Forelimb muscle (tissue), 1 donor: ENCODE measurements around the gene ANKRD22. TPM values are rescaled to one million over a fixed set of nuclear protein-coding genes. Genes with fewer than 3 reads are reported as not detected.

ENCODE experiments used
- DNase-seq: peaks from one replicate; pipeline ENCODE4 v3.0.0-alpha.2; 2013; ENCODE audit warnings: low read depth
- polyA plus RNA-seq: library from polyadenylated mRNA; unstranded; fragments of 120-200 nt; gene quantifications from one replicate; pipeline ENCODE4 v1.2.1, GENCODE V29; 2013; ENCODE audit not compliant: insufficient read length

ANKRD22 gene
- polyA plus RNA-seq, 1 donor, result 0.11 TPM

DNA sequence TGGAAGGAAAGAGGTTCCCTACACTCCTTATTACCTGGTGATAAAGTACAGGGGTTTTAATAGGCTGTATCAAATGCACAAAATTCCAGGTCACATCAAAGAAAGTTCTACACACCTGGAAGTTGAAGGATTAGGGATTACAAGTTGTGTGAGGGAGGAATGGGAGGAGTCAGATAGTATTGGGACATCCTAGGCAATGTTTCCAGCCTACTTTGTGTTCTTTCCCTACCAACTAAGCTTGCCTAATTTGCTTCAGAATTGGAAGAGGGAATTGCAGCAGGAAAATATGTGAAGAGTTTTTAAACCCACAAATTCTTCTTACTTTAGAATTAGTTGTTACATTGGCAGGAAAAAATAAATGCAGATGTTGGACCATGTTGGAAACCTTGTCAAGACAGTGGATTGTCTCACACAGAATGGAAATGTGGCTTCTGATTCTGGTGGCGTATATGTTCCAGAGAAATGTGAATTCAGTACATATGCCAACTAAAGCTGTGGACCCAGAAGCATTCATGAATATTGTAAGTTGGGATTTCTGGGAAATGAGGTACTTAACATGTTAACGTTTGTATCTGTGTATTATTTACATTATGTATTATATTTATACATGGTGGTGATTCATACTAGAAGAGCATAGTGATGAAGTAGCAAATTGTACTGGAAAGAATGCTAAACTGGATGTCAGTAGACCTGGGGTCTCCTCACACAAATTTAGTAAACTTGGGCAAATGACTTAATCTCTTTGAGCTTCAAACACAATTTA is 48.9 kb downstream of the ANKRD22 start, which contains the start of gene LIPM:
LIPM (plus strand) TSS at position 208 of the 763 bp plus-strand sequence; CDS start at position 375, 167 bp downstream.
- DNase-seq, result no peak

- no peak for DNase-seq
These were observed 51.2 kb downstream of the ANKRD22 start for GRCh38 chr10:88800152-88801125.

DNA sequence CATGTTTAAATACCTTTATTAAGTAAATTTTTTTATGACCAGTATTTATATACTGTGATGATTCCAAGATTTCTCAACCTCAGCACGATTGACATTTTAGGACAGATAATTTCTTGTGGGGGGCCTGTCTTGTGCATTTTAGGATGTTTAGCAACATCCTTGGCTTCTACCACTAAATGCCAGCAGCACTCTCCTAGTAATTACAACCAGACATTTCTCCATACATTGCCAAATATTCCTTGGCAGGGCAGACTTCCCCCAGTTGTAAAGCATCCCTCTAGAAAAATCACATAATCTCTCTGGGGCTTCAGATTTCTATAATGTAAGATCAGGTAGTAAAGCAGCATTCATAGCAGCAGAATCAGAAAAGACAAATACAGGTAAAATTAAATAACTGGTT is 56.9 kb downstream of the ANKRD22 start:
- no peak for DNase-seq

GRCh38 chr10:88793712-88794299 is 57.8 kb downstream of the ANKRD22 start:
- no peak for DNase-seq

- DNase-seq, result no peak
These were observed 59.0 kb downstream of the ANKRD22 start for GRCh38 chr10:88792661-88793060.

DNA sequence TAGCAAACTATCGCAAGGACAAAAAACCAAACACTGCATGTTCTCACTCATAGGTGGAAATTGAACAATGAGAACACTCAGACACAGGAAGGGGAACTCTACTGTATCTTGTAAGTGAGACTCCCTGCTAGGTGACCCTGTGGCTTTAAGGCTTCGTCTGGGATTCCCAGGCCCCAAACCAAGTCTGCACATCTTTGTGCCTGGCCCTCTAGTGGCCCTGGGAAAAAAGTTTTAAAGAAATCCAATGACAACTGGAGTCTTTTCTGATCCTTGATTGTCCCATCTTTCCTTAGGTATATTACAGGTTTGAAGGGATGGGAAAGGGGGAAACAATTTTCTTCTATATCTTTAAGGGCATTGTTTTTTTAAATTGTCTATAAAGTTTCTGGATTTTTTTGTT is 59.7 kb downstream of the ANKRD22 start:
- DNase-seq, result no peak

DNA sequence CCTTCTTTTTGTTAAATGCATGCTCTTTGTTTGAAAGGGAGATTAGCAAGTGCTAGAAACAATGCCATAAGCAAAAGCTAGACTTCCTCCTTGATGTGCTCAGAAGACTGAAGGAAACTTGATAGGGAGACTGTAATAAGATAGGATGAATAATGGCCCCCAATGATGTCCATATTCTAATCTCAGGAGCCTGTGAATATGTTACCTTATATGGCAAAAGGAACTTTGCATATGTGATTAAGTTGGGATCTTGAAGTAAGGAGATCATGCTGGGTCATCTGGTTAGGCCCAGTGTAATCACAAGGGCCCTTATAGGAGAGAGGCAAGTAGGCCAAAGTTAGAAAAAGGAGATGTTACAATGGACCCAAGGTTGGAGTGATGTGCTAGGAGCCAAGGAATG is 62.7 kb downstream of the ANKRD22 start:
- no peak for DNase-seq

GRCh38 chr10:88787463-88787862 is 64.2 kb downstream of the ANKRD22 start:
- no peak for DNase-seq

DNA sequence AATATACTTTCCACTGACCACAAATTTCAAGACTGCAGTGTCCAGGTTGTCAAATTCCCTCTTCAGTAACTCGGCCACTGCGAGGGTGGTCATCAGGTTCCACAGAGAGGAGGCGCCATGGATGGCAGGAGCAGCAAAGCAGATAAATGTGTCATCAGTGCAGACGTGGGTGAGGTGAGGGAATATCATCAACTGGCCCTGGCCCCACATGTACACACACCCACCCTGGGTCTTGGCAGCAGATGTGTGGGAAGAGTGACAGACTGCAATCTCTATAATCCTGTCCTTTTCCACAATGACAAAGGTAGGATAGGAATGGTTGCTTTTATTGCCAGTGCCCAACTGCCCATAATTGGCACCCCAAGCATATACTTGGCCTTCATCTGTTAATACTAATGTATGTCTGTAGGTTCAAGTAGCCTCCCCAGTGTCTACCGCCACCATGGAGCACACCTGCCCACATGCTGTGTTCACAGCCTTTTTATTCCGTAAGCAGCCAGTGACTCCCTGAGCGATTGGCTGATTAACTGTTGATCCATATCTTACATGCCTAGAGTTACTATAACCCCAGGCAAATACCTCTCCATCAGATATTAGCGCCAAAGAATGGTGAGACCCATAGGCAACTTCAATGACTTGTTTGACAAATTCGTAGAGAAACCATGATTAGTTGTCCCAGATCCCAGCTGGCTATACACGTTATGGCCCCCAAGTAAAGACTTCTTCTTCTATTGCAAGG is 65.4 kb downstream of the ANKRD22 start:
- DNase-seq, result no peak

DNA sequence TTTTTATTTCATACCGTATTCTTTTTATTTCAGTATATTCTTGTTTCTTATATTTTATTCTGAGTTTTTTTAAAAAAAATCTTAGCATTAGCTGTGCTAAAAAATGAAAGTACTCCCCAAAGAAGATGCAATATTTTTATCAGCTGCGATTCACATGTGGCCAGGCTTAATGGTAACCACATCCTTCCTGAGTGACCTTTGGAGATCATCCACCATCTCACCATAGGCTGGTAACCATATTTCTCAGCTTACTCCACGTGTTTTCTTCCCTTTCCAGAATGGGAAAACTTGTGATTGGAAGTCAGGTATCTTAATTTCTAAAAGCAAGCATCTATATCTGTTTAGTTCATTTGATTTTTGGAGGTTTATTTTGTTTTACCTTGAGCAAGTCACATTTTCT is 67.9 kb downstream of the ANKRD22 start:
- DNase-seq, result no peak

GRCh38 chr10:88782222-88782621 is 69.4 kb downstream of the ANKRD22 start:
- DNase-seq, result no peak

DNA sequence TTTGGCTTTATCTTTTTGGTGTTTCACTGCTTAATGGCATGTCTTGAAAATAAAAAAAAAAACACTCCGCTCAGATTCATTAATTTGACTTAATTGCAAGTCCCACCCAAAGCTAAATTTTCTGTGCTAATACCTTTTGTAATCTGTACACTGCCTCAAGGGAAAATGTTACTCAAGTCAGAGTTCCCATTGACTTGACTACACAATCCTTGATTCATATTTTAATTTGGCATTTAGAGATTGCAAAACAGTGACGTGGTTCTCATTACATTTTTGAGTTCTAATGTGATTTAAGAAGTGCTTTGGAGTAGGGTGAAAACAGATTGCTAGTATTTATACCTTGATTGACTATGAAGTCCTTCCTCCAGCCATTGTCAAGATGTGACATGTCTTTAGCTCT is 70.4 kb downstream of the ANKRD22 start:
- no peak for DNase-seq

Other genes starting within 250 kb of the ANKRD22 start
- not detected for gene LIPF, start 187.4 kb downstream of the ANKRD22 start, polyA plus RNA-seq
- not detected for gene LIPK, start 145.6 kb downstream of the ANKRD22 start, polyA plus RNA-seq
- not detected for gene LIPN, start 91.8 kb downstream of the ANKRD22 start, polyA plus RNA-seq
- gene LIPM, start 49.1 kb downstream of the ANKRD22 start, polyA plus RNA-seq, result not detected
- gene STAMBPL1, start 28.4 kb upstream of the ANKRD22 start, polyA plus RNA-seq, result 6.5 TPM
- gene ACTA2, start 100.9 kb upstream of the ANKRD22 start, polyA plus RNA-seq, result 183 TPM
- 6.2 TPM for gene FAS, start 139.0 kb upstream of the ANKRD22 start, polyA plus RNA-seq